ENCODE measurements around the gene KCNA10. TPM values are rescaled to one million over a fixed set of nuclear protein-coding genes. Genes with fewer than 3 reads are reported as not detected.

KCNA10 gene
- total and polyA plus RNA-seq, 2 donors (not counting 1 experiment from before 2014, with no cell fraction given) = not detected

DNA sequence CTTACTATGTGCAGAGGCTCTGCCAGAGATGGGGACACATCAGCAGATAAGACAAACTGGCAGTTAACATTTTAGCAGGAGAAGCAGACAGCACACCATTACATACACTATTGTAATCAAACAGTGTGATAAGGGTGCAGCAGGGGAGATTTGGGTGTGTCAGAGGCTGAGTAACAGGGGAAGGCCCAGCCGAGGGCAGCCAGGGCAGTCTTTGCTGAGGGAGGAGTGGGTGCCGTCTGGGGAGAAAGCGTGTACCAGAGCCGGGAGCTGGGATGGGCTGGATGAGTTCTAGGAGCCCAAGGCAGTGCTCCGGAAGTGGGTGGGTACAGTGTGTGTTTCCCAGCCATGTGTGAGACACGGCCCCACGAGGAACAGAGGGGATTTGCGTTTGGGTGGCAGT lies 31.2 kb downstream of the KCNA10 start:
- Histone ChIP-seq H3K9ac (ENCODE audit: insufficient read depth, low read length) (no peak overlapping the region), H3K4me3 (replicated peaks in 1 of 4; ENCODE audit: control extremely low read depth in 1 of 4, insufficient read depth in 1 of 4, low read depth in 3 of 4, low read length in 4 of 4) (no peak overlapping the region), H3K4me1 (ENCODE audit: control insufficient read depth, extremely low read depth, insufficient read depth, low read length) (no peaks in the 10 kb centered on the region), H3K36me3 (ENCODE audit: control insufficient read depth, insufficient read depth, low read length) (no peaks in the 10 kb centered on the region), H3K9me3 (ENCODE audit: control insufficient read depth, insufficient read depth, low read depth, low read length) (no peaks in the 10 kb centered on the region), H3K4me2 (ENCODE audit: extremely low read depth, insufficient read depth, low read length) (no peak overlapping the region), H3K27me3 (ENCODE audit: control insufficient read depth, insufficient read depth, low read length) (peaks cover 13% of the 10 kb centered on the region), H4K20me1 (ENCODE audit: control insufficient read depth, extremely low read depth, insufficient read depth, low read length) (no peaks in the 10 kb centered on the region), H2AFZ (ENCODE audit: low read length) (no peak overlapping the region), H3K27ac (ENCODE audit: insufficient read depth, low read length) (no peak overlapping the region), H3K79me2 (ENCODE audit: control insufficient read depth, insufficient read depth, low read length) (no peaks in the 10 kb centered on the region)
- DNase-seq (ENCODE audit: low read depth in 2 of 2) = no peak
- TF ChIP-seq, protein P1, sequence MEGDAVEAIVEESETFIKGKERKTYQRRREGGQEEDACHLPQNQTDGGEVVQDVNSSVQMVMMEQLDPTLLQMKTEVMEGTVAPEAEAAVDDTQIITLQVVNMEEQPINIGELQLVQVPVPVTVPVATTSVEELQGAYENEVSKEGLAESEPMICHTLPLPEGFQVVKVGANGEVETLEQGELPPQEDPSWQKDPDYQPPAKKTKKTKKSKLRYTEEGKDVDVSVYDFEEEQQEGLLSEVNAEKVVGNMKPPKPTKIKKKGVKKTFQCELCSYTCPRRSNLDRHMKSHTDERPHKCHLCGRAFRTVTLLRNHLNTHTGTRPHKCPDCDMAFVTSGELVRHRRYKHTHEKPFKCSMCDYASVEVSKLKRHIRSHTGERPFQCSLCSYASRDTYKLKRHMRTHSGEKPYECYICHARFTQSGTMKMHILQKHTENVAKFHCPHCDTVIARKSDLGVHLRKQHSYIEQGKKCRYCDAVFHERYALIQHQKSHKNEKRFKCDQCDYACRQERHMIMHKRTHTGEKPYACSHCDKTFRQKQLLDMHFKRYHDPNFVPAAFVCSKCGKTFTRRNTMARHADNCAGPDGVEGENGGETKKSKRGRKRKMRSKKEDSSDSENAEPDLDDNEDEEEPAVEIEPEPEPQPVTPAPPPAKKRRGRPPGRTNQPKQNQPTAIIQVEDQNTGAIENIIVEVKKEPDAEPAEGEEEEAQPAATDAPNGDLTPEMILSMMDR (conservative IDR thresholded peaks at IDR 0.05 in 1 of 2, IDR thresholded peaks at IDR 0.05 in 1 of 2; ENCODE audit: low read depth in 1 of 2, low read length in 2 of 2) = no peak
- TF ChIP-seq EZH2 (IDR thresholded peaks at IDR 0.05; ENCODE audit: low read length, missing control alignments) = no peak

DNA sequence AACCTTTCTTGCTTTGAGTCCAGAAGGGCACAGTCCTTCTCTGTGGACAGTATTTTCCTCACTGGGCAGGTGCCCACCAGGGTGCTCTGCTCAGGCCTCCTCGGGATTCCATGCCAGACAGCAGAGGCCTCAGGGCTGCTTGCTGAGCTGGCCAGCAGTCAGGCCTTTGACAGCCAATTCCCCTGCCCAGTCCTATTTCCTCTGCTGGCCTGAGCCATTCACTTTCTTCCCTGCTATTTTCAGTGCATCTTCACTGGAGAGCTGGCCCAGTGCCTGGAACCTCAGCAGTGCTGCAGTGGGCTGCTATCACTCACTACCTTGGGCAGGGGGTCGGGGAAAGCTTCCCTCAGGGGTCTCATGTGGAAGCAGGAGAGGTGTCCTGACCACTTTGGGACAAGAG lies 33.2 kb downstream of the KCNA10 start:
- peaks cover 13% of the 10 kb centered on the region for H3K27me3 ChIP-seq (ENCODE audit: control insufficient read depth, insufficient read depth, low read length)
- no peak overlapping the region for H3K27ac ChIP-seq (ENCODE audit: insufficient read depth, low read length)
- H4K20me1 ChIP-seq (ENCODE audit: control insufficient read depth, extremely low read depth, insufficient read depth, low read length) = no peaks in the 10 kb centered on the region
- no peaks in the 10 kb centered on the region for H3K36me3 ChIP-seq (ENCODE audit: control insufficient read depth, insufficient read depth, low read length)
- no peaks in the 10 kb centered on the region for H3K9me3 ChIP-seq (ENCODE audit: control insufficient read depth, insufficient read depth, low read depth, low read length)
- no peaks in the 10 kb centered on the region for H3K4me1 ChIP-seq (ENCODE audit: control insufficient read depth, extremely low read depth, insufficient read depth, low read length)
- no peak overlapping the region for H3K4me2 ChIP-seq (ENCODE audit: extremely low read depth, insufficient read depth, low read length)
- DNase-seq (ENCODE audit: low read depth in 2 of 2) = no peak
- H2AFZ ChIP-seq (ENCODE audit: low read length) = no peak overlapping the region
- no peak overlapping the region for H3K9ac ChIP-seq (ENCODE audit: insufficient read depth, low read length)
- no peak overlapping the region for H3K4me3 ChIP-seq (replicated peaks in 1 of 4; ENCODE audit: control extremely low read depth in 1 of 4, insufficient read depth in 1 of 4, low read depth in 3 of 4, low read length in 4 of 4)
- H3K79me2 ChIP-seq (ENCODE audit: control insufficient read depth, insufficient read depth, low read length) = no peaks in the 10 kb centered on the region
- TF ChIP-seq, protein P1 (conservative IDR thresholded peaks at IDR 0.05 in 1 of 2, IDR thresholded peaks at IDR 0.05 in 1 of 2; ENCODE audit: low read depth in 1 of 2, low read length in 2 of 2) = no peak

DNA sequence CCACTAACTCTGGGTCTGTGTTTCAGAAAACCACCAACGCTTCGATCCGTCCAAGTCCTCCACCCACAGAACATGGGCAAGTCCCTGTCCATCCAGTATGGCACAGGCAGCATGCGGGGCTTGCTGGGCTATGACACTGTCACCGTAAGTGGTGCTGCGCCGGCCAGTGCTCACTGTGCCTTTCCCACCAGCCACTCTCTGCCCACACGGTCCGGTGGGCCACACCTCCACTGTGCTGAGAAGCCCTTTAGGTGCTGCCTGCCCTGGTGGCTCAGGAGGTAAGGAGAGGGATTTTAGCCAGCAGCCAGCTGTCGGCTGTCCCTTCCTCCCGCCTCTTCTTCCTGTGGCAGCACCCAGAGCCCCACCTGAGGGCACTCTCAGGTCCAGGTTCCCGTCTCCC lies 34.2 kb downstream of the KCNA10 start:
- Histone ChIP-seq H3K9me3 (ENCODE audit: control insufficient read depth, insufficient read depth, low read depth, low read length) (no peaks in the 10 kb centered on the region), H2AFZ (ENCODE audit: low read length) (no peak overlapping the region)
- no peak for DNase-seq (ENCODE audit: low read depth in 2 of 2)

More for the DNA sequence above, 34.2 kb downstream of the KCNA10 start:
- Histone ChIP-seq H3K4me3 (replicated peaks in 1 of 4; ENCODE audit: control extremely low read depth in 1 of 4, insufficient read depth in 1 of 4, low read depth in 3 of 4, low read length in 4 of 4) (no peak overlapping the region), H3K9ac (ENCODE audit: insufficient read depth, low read length) (no peak overlapping the region), H3K27ac (ENCODE audit: insufficient read depth, low read length) (no peak overlapping the region), H3K4me1 (ENCODE audit: control insufficient read depth, extremely low read depth, insufficient read depth, low read length) (no peaks in the 10 kb centered on the region), H3K36me3 (ENCODE audit: control insufficient read depth, insufficient read depth, low read length) (no peaks in the 10 kb centered on the region), H4K20me1 (ENCODE audit: control insufficient read depth, extremely low read depth, insufficient read depth, low read length) (no peaks in the 10 kb centered on the region), H3K27me3 (ENCODE audit: control insufficient read depth, insufficient read depth, low read length) (peaks cover 13% of the 10 kb centered on the region), H3K4me2 (ENCODE audit: extremely low read depth, insufficient read depth, low read length) (no peak overlapping the region), H3K79me2 (ENCODE audit: control insufficient read depth, insufficient read depth, low read length) (no peaks in the 10 kb centered on the region)
- TF ChIP-seq, protein P1 (conservative IDR thresholded peaks at IDR 0.05 in 1 of 2, IDR thresholded peaks at IDR 0.05 in 1 of 2; ENCODE audit: low read depth in 1 of 2, low read length in 2 of 2) = no peak
- TF ChIP-seq EZH2 (IDR thresholded peaks at IDR 0.05; ENCODE audit: low read length, missing control alignments) = no peak
